Lung (tissue), 12 donors: ENCODE measurements around the gene GALNT10. TPM values are rescaled to one million over a fixed set of nuclear protein-coding genes. Genes with fewer than 3 reads are reported as not detected.

Experiments used
- ATAC-seq: fragments of 200-7000 bp; cut with Tn5 transposase; one replicate; pipeline ENCODE4 v1.9.1; 2020; ENCODE audit warnings: moderate number of reproducible peaks; ENCODE audit not compliant: insufficient read depth, low FRiP score
- DNase-seq, 3 donors: peaks; one replicate each; pipeline ENCODE4 v3.0.0-alpha.2; 2013 to 2017
- H3K27ac ChIP-seq, 2 donors: one replicate each; pipeline ENCODE4 v1.5.1; 2013; ENCODE audit warnings: mild to moderate bottlenecking in 2 of 2, moderate library complexity in 2 of 2, control low read depth in 1 of 2, inconsistent platforms in 1 of 2, low read depth in 1 of 2, low read length in 1 of 2
- H3K27me3 ChIP-seq, 3 donors: one replicate each; pipeline ENCODE4 v1.5.1; 2013; ENCODE audit warnings: low read length in 2 of 3; ENCODE audit not compliant: control insufficient read depth in 3 of 3, insufficient read depth in 3 of 3
- H3K36me3 ChIP-seq, 4 donors: one replicate each; pipeline ENCODE4 v1.5.1; 2013; ENCODE audit warnings: low read length in 4 of 4, mild to moderate bottlenecking in 1 of 4, moderate library complexity in 1 of 4; ENCODE audit not compliant: control insufficient read depth in 4 of 4, insufficient read depth in 4 of 4
- H3K4me1 ChIP-seq, 5 donors: one replicate each; pipeline ENCODE4 v1.5.1; 2013; ENCODE audit warnings: low read length in 5 of 5, mild to moderate bottlenecking in 2 of 5, moderate library complexity in 1 of 5; ENCODE audit not compliant: control insufficient read depth in 5 of 5, insufficient read depth in 5 of 5
- H3K4me3 ChIP-seq: one replicate; pipeline ENCODE4 v1.5.1; 2013; ENCODE audit warnings: mild to moderate bottlenecking, control low read depth, moderate library complexity
- H3K9ac ChIP-seq, 2 donors: one replicate each; pipeline ENCODE4 v1.5.1; 2013; ENCODE audit warnings: low read length in 2 of 2, control low read depth in 1 of 2; ENCODE audit not compliant: insufficient read depth in 1 of 2
- H3K9me3 ChIP-seq, 4 donors: one replicate each; pipeline ENCODE4 v1.5.1; 2013; ENCODE audit warnings: low read length in 3 of 4, mild to moderate bottlenecking in 1 of 4, moderate library complexity in 1 of 4; ENCODE audit not compliant: control insufficient read depth in 4 of 4, insufficient read depth in 3 of 4
- WGBS, 2 donors: extraction: QIAGEN DNeasy Blood & Tissue Kit; methylation state at CpG; one replicate each; pipeline ENCODE4 v1.1.7; 2013; 5-methylcytosine and 5-hydroxymethylcytosine counted together
- polyA plus RNA-seq, 2 donors: library from polyadenylated mRNA; stranded (reverse); fragments of 200-250 nt; gene quantifications; one replicate each; pipeline ENCODE4 v1.2.1, GENCODE V29; 2013
- total RNA-seq, 2 donors: library from RNA; depleted of rRNA in 1 of 2; stranded (reverse); fragments of >200 nt in 1 of 2; gene quantifications; one replicate each; pipeline ENCODE4 v1.2.1, GENCODE V29; 2014 to 2021
- TF ChIP-seq, protein P1 (sequence below): IDR thresholded peaks from 2 replicates; pipeline ENCODE4 v1.5.1; 2012; ENCODE audit warnings: mild to moderate bottlenecking; ENCODE audit errors: control extremely low read depth, extremely low read depth
- donor health status: control.
- donor health status: control.
- donor health status: Bipolar disorder and iron deficiency.
- donor health status: healthy.
- donor health status: DM: yes; HTN: yes; CAD: no.

GALNT10 gene
- total and polyA plus RNA-seq, 4 donors: 9.0 to 70.2 (median 22.0) TPM

DNA sequence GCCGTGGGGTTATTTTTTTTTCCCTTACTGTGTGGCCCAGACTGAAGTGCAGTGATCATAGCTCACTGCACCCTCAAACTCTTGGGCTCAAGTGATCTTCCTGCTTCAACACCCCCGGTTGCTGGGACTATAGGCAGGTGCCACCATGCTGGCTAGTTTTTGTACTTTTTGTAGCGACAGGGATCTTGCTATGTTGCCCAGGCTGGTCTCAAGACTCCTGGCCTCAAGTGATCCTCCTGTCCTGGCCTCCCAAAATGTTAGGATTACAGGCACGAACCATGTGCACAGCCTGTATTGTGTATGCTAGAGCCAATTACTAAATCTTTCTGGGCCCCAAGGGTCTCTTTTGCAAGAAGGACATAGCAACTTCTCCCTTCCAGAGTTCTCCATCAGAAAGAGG is 23.1 kb downstream of the GALNT10 start:
- WGBS, 2 donors: 80 to 89% methylated on average over 4 of the region's 4 CpGs
- Histone ChIP-seq H3K36me3 (peaks cover 0 to 6% (median 1%) of the 10 kb centered on the region in 4 donors), H3K27ac (no peak overlapping the region), H3K9me3 (peaks cover 0 to 3% (median 0%) of the 10 kb centered on the region in 4 donors), H3K27me3 (no peaks in the 10 kb centered on the region), H3K4me1 (peaks cover 0 to 7% (median 0%) of the 10 kb centered on the region in 5 donors), H3K4me3 (no peak overlapping the region), H3K9ac (no peak overlapping the region)
- ATAC-seq (no peak), DNase-seq (no peak)
- TF ChIP-seq, protein P1, sequence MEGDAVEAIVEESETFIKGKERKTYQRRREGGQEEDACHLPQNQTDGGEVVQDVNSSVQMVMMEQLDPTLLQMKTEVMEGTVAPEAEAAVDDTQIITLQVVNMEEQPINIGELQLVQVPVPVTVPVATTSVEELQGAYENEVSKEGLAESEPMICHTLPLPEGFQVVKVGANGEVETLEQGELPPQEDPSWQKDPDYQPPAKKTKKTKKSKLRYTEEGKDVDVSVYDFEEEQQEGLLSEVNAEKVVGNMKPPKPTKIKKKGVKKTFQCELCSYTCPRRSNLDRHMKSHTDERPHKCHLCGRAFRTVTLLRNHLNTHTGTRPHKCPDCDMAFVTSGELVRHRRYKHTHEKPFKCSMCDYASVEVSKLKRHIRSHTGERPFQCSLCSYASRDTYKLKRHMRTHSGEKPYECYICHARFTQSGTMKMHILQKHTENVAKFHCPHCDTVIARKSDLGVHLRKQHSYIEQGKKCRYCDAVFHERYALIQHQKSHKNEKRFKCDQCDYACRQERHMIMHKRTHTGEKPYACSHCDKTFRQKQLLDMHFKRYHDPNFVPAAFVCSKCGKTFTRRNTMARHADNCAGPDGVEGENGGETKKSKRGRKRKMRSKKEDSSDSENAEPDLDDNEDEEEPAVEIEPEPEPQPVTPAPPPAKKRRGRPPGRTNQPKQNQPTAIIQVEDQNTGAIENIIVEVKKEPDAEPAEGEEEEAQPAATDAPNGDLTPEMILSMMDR: no peak

DNA sequence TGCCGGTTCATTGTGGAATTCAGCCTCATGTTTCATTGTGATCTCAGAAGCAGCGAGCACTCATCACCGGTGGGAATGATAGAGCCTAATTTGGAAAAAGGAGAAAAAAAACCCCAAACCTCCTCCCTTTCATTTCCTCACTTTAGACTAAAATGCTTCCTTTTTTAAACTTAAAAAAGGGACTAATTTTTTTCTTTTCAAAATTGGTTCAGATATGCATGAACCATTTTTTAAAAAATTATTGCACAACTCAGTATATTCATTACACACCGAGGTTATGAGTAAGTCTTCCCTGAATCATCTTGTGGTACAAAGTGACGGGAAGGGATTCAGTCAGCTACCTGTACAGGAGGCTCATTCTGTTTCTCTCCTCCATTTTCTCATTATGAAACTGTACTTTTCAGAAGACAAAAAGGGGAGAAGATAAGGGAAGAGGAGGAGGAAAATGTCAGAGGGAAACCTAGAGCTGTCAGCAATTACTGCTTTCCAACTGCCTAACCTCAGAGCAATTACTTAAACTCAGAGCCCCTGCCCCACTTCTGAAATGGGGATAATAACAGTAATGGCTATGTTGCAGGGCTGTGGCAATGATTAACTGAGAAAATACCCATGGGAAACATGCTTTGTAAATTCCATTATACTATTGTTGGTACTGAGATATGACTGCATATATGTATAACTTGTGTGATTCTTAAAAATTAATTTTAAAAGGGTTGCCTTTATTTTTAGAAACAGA is 24.0 kb downstream of the GALNT10 start:
- no peak for DNase-seq
- Histone ChIP-seq H3K27ac (no peak overlapping the region), H3K9ac (no peak overlapping the region), H3K27me3 (no peaks in the 10 kb centered on the region), H3K4me1 (peaks cover 0 to 3% (median 0%) of the 10 kb centered on the region in 5 donors), H3K36me3 (peaks cover 0 to 2% (median 1%) of the 10 kb centered on the region in 4 donors), H3K9me3 (no peaks in the 10 kb centered on the region), H3K4me3 (no peak overlapping the region)
- ATAC-seq: peak; percentile 34
- 43 to 51% methylated on average over 5 of the region's 5 CpGs for WGBS, 2 donors
- TF ChIP-seq, protein P1: no peak

DNA sequence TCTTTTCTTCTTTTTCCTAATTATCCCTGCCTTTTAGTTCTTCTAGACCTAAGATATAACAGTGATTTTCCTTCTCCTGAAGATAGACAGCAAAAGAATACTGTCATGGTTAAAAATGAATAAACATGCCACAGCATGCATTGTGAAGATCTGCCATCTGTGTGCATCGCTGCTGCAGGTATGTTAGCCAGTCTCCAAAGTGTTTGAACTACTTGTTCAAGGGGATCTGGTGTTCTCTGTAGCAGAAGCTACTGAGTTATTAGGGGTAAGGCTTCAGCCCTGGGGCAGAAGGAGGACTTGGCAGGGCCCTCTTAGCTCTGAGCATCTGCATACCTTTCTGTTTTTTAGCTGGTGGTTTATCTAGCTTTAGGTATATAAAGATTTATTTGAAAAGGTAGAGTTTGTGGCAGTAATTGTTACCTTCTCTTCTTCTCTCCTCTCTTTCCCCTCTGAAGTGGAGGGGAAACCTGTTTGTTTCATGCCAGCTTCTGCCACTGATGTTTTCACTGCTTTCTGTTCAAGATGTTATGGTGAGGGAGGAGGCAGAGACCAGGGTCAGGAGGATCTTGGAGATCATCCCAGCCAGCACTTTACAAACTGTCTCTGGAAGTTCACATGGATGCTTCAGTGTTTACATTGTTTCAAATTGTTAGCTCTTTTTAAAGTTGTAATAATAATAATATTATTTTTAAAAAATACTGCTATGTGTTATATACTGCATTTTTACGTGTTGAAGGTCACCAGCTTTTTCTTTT is 25.2 kb downstream of the GALNT10 start:
- DNase-seq: no peak
- ATAC-seq: no peak
- no peaks in the 10 kb centered on the region for H3K27me3 ChIP-seq
- TF ChIP-seq, protein P1: no peak
- H3K9me3 ChIP-seq: no peaks in the 10 kb centered on the region
- peaks cover 0 to 6% (median 0%) of the 10 kb centered on the region in 5 donors for H3K4me1 ChIP-seq
- 91 to 94% methylated on average over 2 of the region's 2 CpGs for WGBS, 2 donors
- H3K27ac ChIP-seq: no peak overlapping the region
- no peak overlapping the region for H3K4me3 ChIP-seq
- H3K9ac ChIP-seq: no peak overlapping the region
- peaks cover 0 to 2% (median 1%) of the 10 kb centered on the region in 4 donors for H3K36me3 ChIP-seq
